22Rv1 (cell line): Measurements from ENCODE around the gene CABLES1.

Experiments
- H3K27ac ChIP-seq: fragments of 450-650 bp; 2 replicates; pipeline ENCODE4 v1.5.1; 2017
- CTCF ChIP-seq: fragments of 450-650 bp; IDR thresholded peaks from 2 replicates; pipeline ENCODE4 v1.5.1; 2017; ENCODE audit warnings: mild to moderate bottlenecking
- ZFX ChIP-seq: fragments of 450-650 bp; IDR thresholded peaks from 2 replicates; pipeline ENCODE4 v1.6.1; 2017; ENCODE audit warnings: antibody characterized with exemption, borderline replicate concordance

CABLES1 gene

DNA sequence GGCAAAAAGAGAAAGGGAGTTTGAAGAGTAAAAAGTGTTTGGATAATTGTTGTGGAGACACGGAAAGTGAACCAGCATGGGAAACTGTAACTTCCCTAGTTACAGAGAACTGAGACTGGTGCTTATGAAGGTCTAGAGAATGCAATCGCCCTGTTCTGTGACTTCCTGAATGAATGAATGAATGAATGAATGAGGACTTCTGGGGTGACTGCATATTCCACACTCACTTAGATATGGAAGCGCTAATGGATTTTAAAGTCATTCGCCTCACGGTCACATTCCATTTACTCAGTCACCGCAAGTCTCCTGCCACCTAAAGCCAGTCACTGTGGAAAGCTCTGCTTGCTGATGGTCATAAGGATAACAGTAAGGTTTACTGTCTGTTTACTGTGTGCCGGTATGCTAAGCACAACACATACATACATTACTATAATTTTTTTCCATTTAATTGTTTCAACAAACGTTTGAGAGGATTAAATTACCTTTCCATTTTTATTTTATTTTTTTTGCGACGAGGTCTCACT is 138.2 kb downstream of the CABLES1 start:
- TF ChIP-seq CTCF (no peak), ZFX (no peak)
- H3K27ac ChIP-seq: no peak overlapping the region

DNA sequence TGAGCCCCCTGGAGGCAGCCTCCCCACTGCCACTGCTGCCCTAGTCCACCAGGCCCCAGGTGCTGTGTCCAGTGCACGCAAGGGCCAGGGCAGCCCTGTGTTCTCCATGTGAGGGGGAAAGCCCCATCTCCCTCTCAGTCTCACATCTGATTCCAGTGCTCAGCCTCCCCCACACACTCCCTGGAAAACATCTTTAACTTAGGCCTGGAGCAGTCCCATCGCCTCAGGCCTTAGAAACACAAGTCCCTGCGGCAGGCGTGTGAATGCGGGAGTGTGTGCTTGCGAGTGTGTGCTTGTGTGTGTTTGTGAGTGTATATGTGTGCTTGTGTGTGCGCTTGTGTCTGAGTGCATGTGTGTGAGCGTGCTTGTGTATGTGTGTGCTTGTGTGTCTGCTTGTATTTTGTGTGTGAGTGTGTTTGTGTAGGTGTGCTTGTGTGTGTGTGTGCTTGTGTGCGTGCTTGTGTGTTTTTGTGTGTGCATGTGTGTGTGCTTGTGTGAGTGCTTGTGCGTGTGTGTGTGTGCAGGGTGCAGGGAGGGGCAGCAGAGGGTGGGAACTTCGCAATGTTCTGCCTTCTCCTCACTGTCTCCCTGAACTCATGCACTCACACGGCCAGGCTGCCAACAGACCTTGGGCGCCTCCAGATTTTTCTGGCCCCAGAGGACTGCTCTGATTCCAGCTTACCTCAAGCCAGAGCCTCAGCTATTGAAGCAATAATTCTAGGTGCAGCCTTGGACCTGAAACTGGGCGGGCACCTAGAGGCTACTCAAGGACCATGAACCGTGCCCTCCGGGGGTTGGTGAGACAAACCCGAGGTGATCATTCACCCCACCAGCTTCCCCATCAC is 139.6 kb downstream of the CABLES1 start:
- H3K27ac ChIP-seq: no peak overlapping the region
- no peak for TF ChIP-seq CTCF
- TF ChIP-seq ZFX: no peak

GRCh38 chr18:23276451-23276850 is 141.2 kb downstream of the CABLES1 start:
- no peak overlapping the region for H3K27ac ChIP-seq
- no peak for TF ChIP-seq ZFX
- TF ChIP-seq CTCF: no peak

DNA sequence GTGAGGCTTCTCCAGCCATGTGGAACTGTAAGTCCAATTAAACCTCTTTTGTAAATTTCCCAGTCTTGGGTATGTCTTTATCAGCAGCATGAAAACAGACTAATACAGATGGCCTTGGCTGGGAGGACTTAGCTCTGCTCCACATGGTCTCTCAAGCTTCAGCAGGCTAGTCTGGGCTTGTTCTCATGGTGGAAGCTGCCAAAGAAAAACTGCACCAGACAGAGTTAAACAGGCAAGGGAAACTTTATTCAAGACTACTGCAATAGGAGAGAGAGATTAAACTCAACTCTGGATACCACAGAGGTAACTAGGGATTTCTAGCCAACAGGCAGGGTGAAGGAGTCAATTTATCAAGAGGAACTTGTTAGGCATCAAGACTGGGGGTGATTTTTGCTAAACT is 142.1 kb downstream of the CABLES1 start:
- TF ChIP-seq ZFX: no peak
- no peak for TF ChIP-seq CTCF
- H3K27ac ChIP-seq: no peak overlapping the region

- H3K27ac ChIP-seq: no peak overlapping the region
- TF ChIP-seq ZFX (no peak), CTCF (no peak)
Observed at GRCh38 chr18:23279931-23280330, 144.6 kb downstream of the CABLES1 start.

DNA sequence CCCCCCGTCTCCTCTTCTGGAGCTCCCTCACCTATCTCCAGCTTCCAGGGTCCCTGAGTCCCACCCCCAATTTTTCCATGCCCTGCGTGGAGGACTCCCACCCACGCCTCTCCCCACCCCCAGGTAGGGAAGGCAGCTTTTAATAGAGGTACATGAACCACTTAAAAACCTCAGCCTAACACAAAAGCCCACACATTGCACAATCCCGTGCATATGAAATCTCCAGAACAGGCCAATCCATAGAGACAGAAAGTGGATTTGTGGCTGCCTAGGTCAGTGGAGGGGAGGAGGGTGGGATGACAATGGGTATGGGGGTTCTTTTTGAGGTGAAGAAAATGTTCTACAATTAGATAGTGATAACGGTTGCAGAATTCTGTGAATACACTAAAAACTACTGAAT is 145.6 kb downstream of the CABLES1 start:
- H3K27ac ChIP-seq: no peak overlapping the region
- TF ChIP-seq ZFX (no peak), CTCF (no peak)
